ENCODE results near the gene VAMP3. TPM values are rescaled to one million over a fixed set of nuclear protein-coding genes. Genes with fewer than 3 reads are reported as not detected.

Gene VAMP3
- total RNA-seq, 2 experiments from 2014 or later: 22.8 to 25.0 TPM

GRCh38 chr1:7795406-7795805, 24.3 kb downstream of the VAMP3 start:
- POLR2A ChIA-PET: no interaction called here
- CTCF ChIA-PET: no interaction called here

GRCh38 chr1:7805460-7805859, 34.4 kb downstream of the VAMP3 start:
- POLR2A ChIA-PET: no interaction called here
- CTCF ChIA-PET: interaction anchor here (0.7 kb wide), 1 partner anchor 136 kb away, joined by 3 read pairs; no protein-coding TSS in a partner anchor

GRCh38 chr1:7808253-7808844, 37.3 kb downstream of the VAMP3 start:
- CTCF ChIA-PET: interaction anchor here (0.7 to 0.8 kb wide), 2 partner anchors 23 to 205 kb away, joined by 4 to 5 read pairs; no protein-coding TSS in a partner anchor

GRCh38 chr1:7809742-7810141, 38.6 kb downstream of the VAMP3 start:
- POLR2A ChIA-PET: no interaction called here
- CTCF ChIA-PET: no interaction called here

More at GRCh38 chr1:7808253-7808844, 37.3 kb downstream of the VAMP3 start:
- POLR2A ChIA-PET: interaction anchor here (0.7 kb wide), 2 partner anchors 15 to 42 kb away, joined by 3 to 4 read pairs; no protein-coding TSS in a partner anchor

- CTCF ChIA-PET: no interaction called here
Measured at GRCh38 chr1:7810395-7810794, 39.3 kb downstream of the VAMP3 start.

GRCh38 chr1:7811476-7811875, 40.4 kb downstream of the VAMP3 start:
- POLR2A ChIA-PET: no interaction called here
- CTCF ChIA-PET: no interaction called here

More at GRCh38 chr1:7810395-7810794, 39.3 kb downstream of the VAMP3 start:
- POLR2A ChIA-PET: no interaction called here

- CTCF ChIA-PET: no interaction called here
- POLR2A ChIA-PET: no interaction called here
Measured at GRCh38 chr1:7813677-7814373, 42.7 kb downstream of the VAMP3 start.

- CTCF ChIA-PET: interaction anchor here (0.6 kb wide), 1 partner anchor 687 kb away, joined by 5 read pairs; no protein-coding TSS in a partner anchor
- POLR2A ChIA-PET: no interaction called here
Measured at GRCh38 chr1:7821282-7821681, 50.2 kb downstream of the VAMP3 start.

- POLR2A ChIA-PET: interaction anchor here (0.5 kb wide), 1 partner anchor 71 kb away, joined by 4 read pairs; no protein-coding TSS in a partner anchor
- CTCF ChIA-PET: no interaction called here
Measured at GRCh38 chr1:7824701-7825100, 53.6 kb downstream of the VAMP3 start.

GRCh38 chr1:7826363-7826762, 55.3 kb downstream of the VAMP3 start:
- CTCF ChIA-PET: interaction anchor here (0.7 kb wide), 1 partner anchor 99 kb away, joined by 3 read pairs; no protein-coding TSS in a partner anchor
- POLR2A ChIA-PET: no interaction called here

- CTCF ChIA-PET: interaction anchor here (0.7 kb wide), 1 partner anchor 100 kb away, joined by 3 read pairs; no protein-coding TSS in a partner anchor
- POLR2A ChIA-PET: interaction anchor here (1.1 kb wide), 1 partner anchor 135 kb away, joined by 3 read pairs; no protein-coding TSS in a partner anchor
Measured at GRCh38 chr1:7827126-7827955, 56.2 kb downstream of the VAMP3 start.

Other genes starting within 250 kb of the VAMP3 start
- gene PER3, start 13.0 kb downstream of the VAMP3 start, total RNA-seq: 1 to 10 TPM; 4.0 to 4.4 TPM
- gene UTS2, start 81.8 kb downstream of the VAMP3 start, total RNA-seq: not detected
- gene TNFRSF9, start 169.5 kb downstream of the VAMP3 start, total RNA-seq: 100 to 1,000 TPM; 263 to 270 TPM
- 100 to 1,000 TPM; 605 to 606 TPM for gene PARK7, start 190.4 kb downstream of the VAMP3 start, total RNA-seq

Data from activated CD8-positive, alpha-beta memory T cell treated with anti-CD3 and anti-CD28 coated beads for 36 hours (primary cell).